Tibial artery (tissue), 4 donors: ENCODE measurements around the gene ITGB3.

Experiments used
- DNase-seq, 2 donors: peaks; one replicate each; pipeline ENCODE4 v3.0.0-alpha.2; 2019
- H3K27ac ChIP-seq, 2 donors: fragments of 200-600 bp; sonication (generic) in 1 of 2; 1 replicate in 1 of 2; 2 replicates in 1 of 2; pipeline ENCODE4 v1.5.1; 2018 to 2019; ENCODE audit warnings: mild to moderate bottlenecking in 1 of 2
- H3K27me3 ChIP-seq, 2 donors: fragments of 200-600 bp; sonication (generic) in 1 of 2; one replicate each; pipeline versions ENCODE4 v1.5.1 to v1.6.0; 2016 to 2019
- H3K36me3 ChIP-seq, 3 donors: fragments of 200-600 bp; sonication (generic) in 2 of 3; one replicate each; pipeline ENCODE4 v1.5.1; 2016 to 2019; ENCODE audit warnings: mild to moderate bottlenecking in 2 of 3
- H3K4me1 ChIP-seq, 4 donors: fragments of 200-600 bp; sonication (generic) in 2 of 4; 1 replicate in 3 of 4; 2 replicates in 1 of 4; pipeline ENCODE4 v1.5.1; 2016 to 2019
- H3K4me3 ChIP-seq, 2 donors: fragments of 200-600 bp; sonication (generic) in 1 of 2; 1 replicate in 1 of 2; 2 replicates in 1 of 2; pipeline ENCODE4 v1.5.1; 2018 to 2019; ENCODE audit warnings: mild to moderate bottlenecking in 2 of 2
- H3K9me3 ChIP-seq, 3 donors: fragments of 200-600 bp; sonication (generic) in 1 of 3; one replicate each; pipeline ENCODE4 v1.5.1; 2016 to 2019
- intact Hi-C: fragments of 100-400 bp; cut with DNase I; formaldehyde crosslinking; loops from one replicate; pipeline ENCODE4 v1.15.0; 2023; ENCODE audit warnings: low total_unique reads
- TF ChIP-seq, protein P1 (sequence below), 2 experiments: fragments of 200-600 bp in 1 of 2; fragments of 450-650 bp in 1 of 2; IDR thresholded peaks; one replicate each; pipeline ENCODE4 v1.5.1; 2017 to 2019; ENCODE audit warnings: antibody characterized with exemption in 2 of 2, mild to moderate bottlenecking in 1 of 2, moderate library complexity in 1 of 2

ITGB3 gene

DNA sequence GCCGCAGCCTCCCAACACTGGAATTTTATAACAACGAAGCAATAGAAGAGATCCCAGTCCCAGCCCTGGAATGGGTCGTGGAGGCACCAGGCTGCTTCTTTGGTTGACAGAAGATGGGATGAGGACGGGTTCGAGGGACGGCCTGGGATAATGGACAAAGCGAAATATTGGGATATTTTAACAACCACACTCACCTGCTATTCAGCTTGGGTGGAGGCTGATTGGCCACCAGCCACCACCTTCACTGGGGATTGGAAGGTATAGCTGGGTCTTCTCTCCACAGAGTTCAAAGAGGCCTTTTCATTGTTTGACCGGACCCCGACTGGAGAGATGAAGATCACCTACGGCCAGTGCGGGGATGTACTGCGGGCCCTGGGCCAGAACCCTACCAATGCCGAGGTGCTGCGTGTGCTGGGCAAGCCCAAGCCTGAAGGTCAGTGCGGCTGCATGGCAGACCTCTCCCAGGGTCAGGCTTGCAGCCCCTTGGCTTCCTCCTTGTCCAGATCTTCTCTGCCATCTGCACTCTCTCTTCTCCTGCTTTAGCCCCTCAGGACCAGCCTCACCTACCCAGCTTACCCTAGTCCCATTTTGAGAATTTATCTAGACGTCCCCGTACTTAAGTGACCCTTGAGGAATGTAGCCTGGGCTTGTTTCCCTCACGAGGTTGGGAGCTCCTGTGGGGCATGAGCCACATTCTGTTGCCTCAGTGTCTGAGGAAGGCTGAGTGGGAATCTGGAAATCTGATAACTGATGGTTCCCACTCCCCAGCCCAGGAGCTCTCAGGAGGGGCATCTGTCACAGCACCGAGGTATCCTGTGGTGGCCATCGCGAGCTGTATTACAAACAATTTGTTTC is 33.8 kb upstream of the ITGB3 start:
- Histone ChIP-seq H3K4me3 (no peak overlapping the region), H3K4me1 (peaks cover 4 to 23% (median 16%) of the 10 kb centered on the region in 4 donors), H3K36me3 (no peaks in the 10 kb centered on the region), H3K27ac (no peak overlapping the region), H3K9me3 (no peaks in the 10 kb centered on the region), H3K27me3 (no peaks in the 10 kb centered on the region)
- DNase-seq, result no peak
- TF ChIP-seq, protein P1, sequence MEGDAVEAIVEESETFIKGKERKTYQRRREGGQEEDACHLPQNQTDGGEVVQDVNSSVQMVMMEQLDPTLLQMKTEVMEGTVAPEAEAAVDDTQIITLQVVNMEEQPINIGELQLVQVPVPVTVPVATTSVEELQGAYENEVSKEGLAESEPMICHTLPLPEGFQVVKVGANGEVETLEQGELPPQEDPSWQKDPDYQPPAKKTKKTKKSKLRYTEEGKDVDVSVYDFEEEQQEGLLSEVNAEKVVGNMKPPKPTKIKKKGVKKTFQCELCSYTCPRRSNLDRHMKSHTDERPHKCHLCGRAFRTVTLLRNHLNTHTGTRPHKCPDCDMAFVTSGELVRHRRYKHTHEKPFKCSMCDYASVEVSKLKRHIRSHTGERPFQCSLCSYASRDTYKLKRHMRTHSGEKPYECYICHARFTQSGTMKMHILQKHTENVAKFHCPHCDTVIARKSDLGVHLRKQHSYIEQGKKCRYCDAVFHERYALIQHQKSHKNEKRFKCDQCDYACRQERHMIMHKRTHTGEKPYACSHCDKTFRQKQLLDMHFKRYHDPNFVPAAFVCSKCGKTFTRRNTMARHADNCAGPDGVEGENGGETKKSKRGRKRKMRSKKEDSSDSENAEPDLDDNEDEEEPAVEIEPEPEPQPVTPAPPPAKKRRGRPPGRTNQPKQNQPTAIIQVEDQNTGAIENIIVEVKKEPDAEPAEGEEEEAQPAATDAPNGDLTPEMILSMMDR (IDR thresholded peaks at IDR 0.05), result no peak
- intact Hi-C loops, result no loop called here

DNA sequence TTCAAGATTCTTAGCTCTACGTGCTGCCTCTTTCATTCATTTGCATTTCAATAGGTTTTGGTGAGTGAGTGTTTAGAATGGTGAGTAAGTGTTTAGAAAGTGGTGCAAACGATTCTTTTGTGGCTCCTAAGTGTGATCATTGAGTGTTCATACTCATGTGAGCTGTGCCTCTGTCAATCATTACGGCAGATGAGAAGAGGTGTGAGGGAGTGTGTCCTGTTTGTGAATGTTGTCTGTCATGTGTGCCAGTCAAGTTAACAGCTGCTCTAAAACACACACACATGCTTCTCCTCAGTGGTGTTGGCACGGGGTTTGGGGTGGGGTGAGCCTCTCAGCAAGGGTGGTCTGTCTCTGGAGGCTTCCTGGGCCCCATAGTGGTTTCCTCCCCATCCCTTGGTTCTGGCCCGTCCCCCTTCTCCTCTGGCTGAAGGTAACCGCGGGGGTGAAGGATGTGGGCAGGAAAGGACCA is 33.1 kb upstream of the ITGB3 start:
- Histone ChIP-seq H3K27ac (no peak overlapping the region), H3K9me3 (no peaks in the 10 kb centered on the region), H3K36me3 (no peaks in the 10 kb centered on the region), H3K4me1 (peaks cover 4 to 30% (median 21%) of the 10 kb centered on the region in 4 donors), H3K27me3 (no peaks in the 10 kb centered on the region), H3K4me3 (no peak overlapping the region)
- no peak for DNase-seq
- TF ChIP-seq, protein P1 (IDR thresholded peaks at IDR 0.05), result no peak
- intact Hi-C loops, result no loop called here

DNA sequence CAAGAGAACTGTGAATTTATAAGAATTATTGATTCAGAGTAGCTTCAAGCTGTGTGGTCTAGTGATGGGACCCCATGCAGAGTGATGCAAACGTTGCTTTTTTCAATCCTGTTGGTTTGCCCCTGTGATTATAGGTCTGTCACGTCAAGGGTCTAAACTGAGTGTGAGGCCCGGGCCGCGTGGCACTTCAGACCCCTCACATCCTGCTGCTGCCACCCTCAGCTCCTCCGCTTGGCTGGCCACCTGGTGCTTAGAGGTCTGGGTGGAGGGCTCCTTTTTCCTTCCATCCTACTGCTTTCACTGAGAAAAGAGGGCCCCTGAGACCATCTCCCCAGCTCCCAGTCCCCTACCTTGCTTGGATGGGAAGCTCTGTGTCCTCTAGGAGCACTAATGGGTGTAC is 32.5 kb upstream of the ITGB3 start:
- H3K27ac ChIP-seq, result no peak overlapping the region
- intact Hi-C loops, result no loop called here

DNA sequence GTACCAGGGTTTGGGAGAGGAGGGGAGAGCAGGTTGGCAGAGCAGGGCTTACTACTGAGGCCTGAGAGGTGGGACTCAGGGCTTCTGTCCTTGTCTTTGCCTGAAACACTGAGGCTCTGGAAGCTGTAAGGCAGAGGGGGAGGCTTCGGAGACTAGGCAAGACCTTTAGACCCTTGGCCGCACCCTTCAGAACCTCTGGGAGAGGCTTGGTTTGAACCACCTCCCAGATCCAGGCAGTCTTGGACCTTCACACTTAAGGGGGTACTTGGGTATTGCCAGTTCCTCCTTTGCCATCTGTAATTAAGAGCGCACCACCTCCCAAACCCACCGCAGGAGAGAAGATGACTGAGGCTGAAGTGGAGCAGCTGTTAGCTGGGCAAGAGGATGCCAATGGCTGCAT is 31.6 kb upstream of the ITGB3 start:
- no peaks in the 10 kb centered on the region for H3K9me3 ChIP-seq
- no peak overlapping the region for H3K4me3 ChIP-seq
- H3K27me3 ChIP-seq, result no peaks in the 10 kb centered on the region
- TF ChIP-seq, protein P1 (IDR thresholded peaks at IDR 0.05), result no peak
- peak overlapping the region in 1 of 2 donors; percentile 93 for H3K27ac ChIP-seq
- DNase-seq, result no peak
- intact Hi-C loops, result no loop called here
- H3K36me3 ChIP-seq, result no peaks in the 10 kb centered on the region
- peaks cover 4 to 45% (median 31%) of the 10 kb centered on the region in 4 donors for H3K4me1 ChIP-seq

More for the DNA sequence above, 32.5 kb upstream of the ITGB3 start:
- TF ChIP-seq, protein P1 (IDR thresholded peaks at IDR 0.05), result no peak
- no peaks in the 10 kb centered on the region for H3K36me3 ChIP-seq
- no peaks in the 10 kb centered on the region for H3K9me3 ChIP-seq
- H3K27me3 ChIP-seq, result no peaks in the 10 kb centered on the region
- H3K4me3 ChIP-seq, result no peak overlapping the region
- no peak for DNase-seq
- H3K4me1 ChIP-seq, result peaks cover 4 to 36% (median 25%) of the 10 kb centered on the region in 4 donors

DNA sequence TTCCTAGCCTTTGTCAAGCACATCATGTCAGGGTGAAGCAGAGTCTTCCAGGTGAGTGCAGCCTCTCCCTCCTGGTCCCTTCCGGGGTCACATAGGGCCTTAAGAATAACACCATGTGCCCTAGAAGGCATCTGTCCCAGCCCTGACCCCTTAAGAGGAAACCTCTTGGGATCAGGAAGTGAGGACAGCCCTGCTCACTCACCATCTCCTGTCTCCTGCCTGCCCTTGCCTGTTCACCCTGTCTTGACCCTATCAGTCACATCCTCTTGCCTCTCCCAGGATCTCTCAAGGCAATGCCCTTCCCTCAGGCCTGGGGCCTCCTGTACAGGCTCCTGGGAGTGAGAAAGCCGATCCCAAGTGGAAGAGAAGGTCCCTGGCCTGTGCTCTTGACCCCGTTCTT is 30.6 kb upstream of the ITGB3 start:
- intact Hi-C loops, result no loop called here
- Histone ChIP-seq H3K9me3 (no peaks in the 10 kb centered on the region), H3K36me3 (no peaks in the 10 kb centered on the region), H3K27me3 (no peaks in the 10 kb centered on the region), H3K4me1 (peaks cover 4 to 49% (median 33%) of the 10 kb centered on the region in 4 donors), H3K27ac (peak overlapping the region; percentile 80 to 93), H3K4me3 (no peak overlapping the region)
- TF ChIP-seq, protein P1 (IDR thresholded peaks at IDR 0.05), result no peak
- no peak for DNase-seq
